DND-41 (cell line): Measurements from ENCODE around the gene KRTAP5-1.

Experiments
- CTCF ChIP-seq: IDR thresholded peaks from 2 replicates; pipeline ENCODE4 v1.5.1; 2012; ENCODE audit warnings: borderline replicate concordance, low read length, moderate library complexity, mild to moderate bottlenecking; ENCODE audit not compliant: poor library complexity, severe bottlenecking; ENCODE audit errors: extremely low read depth
- EZH2 ChIP-seq: IDR thresholded peaks from 3 replicates; pipeline ENCODE4 v1.6.1; 2012; ENCODE audit warnings: borderline replicate concordance, low read depth, mild to moderate bottlenecking, moderate library complexity, low read length, inconsistent platforms; ENCODE audit not compliant: severe bottlenecking

DNA sequence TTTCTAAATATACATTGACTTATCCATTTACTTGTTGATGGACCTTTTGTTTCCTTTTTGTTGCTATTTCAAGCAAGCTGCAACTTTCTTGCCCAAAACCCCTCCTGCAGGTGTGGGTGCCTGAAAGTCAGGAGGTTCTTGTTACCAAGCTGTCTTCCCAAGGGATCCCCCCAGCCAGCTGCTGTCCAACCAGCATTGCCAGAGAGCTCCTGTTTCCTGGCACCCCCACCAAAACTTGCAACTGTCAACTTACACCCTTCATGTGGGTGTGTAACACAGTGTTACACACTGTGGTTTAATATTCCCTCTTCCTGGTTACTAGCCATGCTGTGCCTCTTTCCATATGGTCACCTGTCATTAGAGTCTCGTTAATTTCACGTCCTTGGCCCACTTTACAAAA is 1.6 kb upstream of the KRTAP5-1 start:
- TF ChIP-seq CTCF = no peak
- TF ChIP-seq EZH2 = no peak
